A549 (cell line): Measurements from ENCODE around the gene CEACAM7. TPM values are rescaled to one million over a fixed set of nuclear protein-coding genes. Genes with fewer than 3 reads are reported as not detected.

Experiments used
- ATAC-seq, 2 experiments: fragments of 200-7000 bp in 1 of 2; fragments of >200 bp in 1 of 2; cut with Nextera tagmentation in 1 of 2; cut with Tn5 transposase in 1 of 2; 3 replicates each; pipeline versions ENCODE4 v1.8.0 to v1.9.1; 2018 to 2020; ENCODE audit warnings: mild to moderate bottlenecking in 1 of 2, moderate library complexity in 1 of 2
- CTCF ChIA-PET: fragments of 300-600 bp; sonication (Branson Sonifier 250); formaldehyde crosslinking; extraction: SDS; loops from one replicate; lab custom pipeline; 2021; ENCODE audit warnings: antibody characterized with exemption, inconsistent platforms; lab: Yijun Ruan, JAX
- POLR2A ChIA-PET: fragments of 350-600 bp; formaldehyde crosslinking; extraction: SDS; loops from one replicate; lab custom pipeline; 2021; ENCODE audit warnings: antibody characterized with exemption, inconsistent platforms; lab: Yijun Ruan, JAX
- DNase-seq, 2 experiments: peaks; one replicate each; pipeline versions ENCODE4 v3.0.0 to v3.0.0-alpha.2; 2011 to 2016; ENCODE audit warnings: low read depth in 1 of 2, low spot score in 1 of 2
- FAIRE-seq: peaks from 2 replicates; lab custom pipeline; 2011; peaks lifted over from hg19 to GRCh38; lab: Jason Lieb, UNC
- H3K27ac ChIP-seq, 2 experiments: fragments of >200 bp; sonication (Bioruptor Twin); formaldehyde crosslinking; 3 replicates each; pipeline ENCODE4 v1.5.1; 2016 to 2017
- H3K4me1 ChIP-seq: fragments of >200 bp; sonication (Bioruptor Twin); formaldehyde crosslinking; 3 replicates; pipeline ENCODE4 v1.6.1; 2016
- H3K4me2 ChIP-seq: fragments of >200 bp; sonication (Bioruptor Twin); formaldehyde crosslinking; 3 replicates; pipeline ENCODE4 v1.6.1; 2016
- H3K4me3 ChIP-seq: fragments of >200 bp; sonication (Bioruptor Twin); formaldehyde crosslinking; 3 replicates; pipeline ENCODE4 v1.5.1; 2016
- H3K9me3 ChIP-seq: fragments of >200 bp; sonication (Bioruptor Twin); formaldehyde crosslinking; 3 replicates; pipeline ENCODE4 v1.6.1; 2016
- CBX2 ChIP-seq: fragments of 200-600 bp; sonication (generic); IDR thresholded peaks from 2 replicates; pipeline ENCODE4 v1.6.1; 2016; ENCODE audit warnings: low read depth, mild to moderate bottlenecking, borderline replicate concordance
- CBX8 ChIP-seq: fragments of 200-600 bp; sonication (generic); IDR thresholded peaks from 2 replicates; pipeline ENCODE4 v1.6.1; 2016
- CEBPB ChIP-seq, 2 experiments: fragments of >200 bp in 1 of 2; sonication (Bioruptor Twin) in 1 of 2; formaldehyde crosslinking in 1 of 2; IDR thresholded peaks; 2 replicates each; pipeline ENCODE4 v1.6.1; 2012 to 2016
- EHF ChIP-seq: fragments of 250-450 bp; sonication (Bioruptor Pico); IDR thresholded peaks from 2 replicates; pipeline ENCODE4 v1.5.0; 2020; ENCODE audit warnings: mild to moderate bottlenecking
- EHMT2 ChIP-seq: fragments of 200-600 bp; sonication (generic); IDR thresholded peaks from 2 replicates; pipeline ENCODE4 v1.6.1; 2016; ENCODE audit warnings: antibody characterized with exemption, low read depth, mild to moderate bottlenecking, moderate library complexity
- FOXS1 ChIP-seq: fragments of 250-450 bp; sonication (Bioruptor Pico); IDR thresholded peaks from 2 replicates; pipeline ENCODE4 v1.5.0; 2020; ENCODE audit warnings: mild to moderate bottlenecking, moderate library complexity
- JUN ChIP-seq, 2 experiments: fragments of >200 bp; sonication (Bioruptor Twin); formaldehyde crosslinking; IDR thresholded peaks; 2 replicates in 1 of 2; 3 replicates in 1 of 2; pipeline ENCODE4 v1.6.1; 2016 to 2017
- JUNB ChIP-seq: fragments of >200 bp; sonication (Bioruptor Twin); formaldehyde crosslinking; IDR thresholded peaks from 2 replicates; pipeline ENCODE4 v1.6.1; 2016
- KDM5A ChIP-seq: fragments of 200-600 bp; sonication (generic); IDR thresholded peaks from 2 replicates; pipeline ENCODE4 v1.6.1; 2016; ENCODE audit warnings: antibody characterized with exemption, mild to moderate bottlenecking
- PHF8 ChIP-seq: fragments of 200-600 bp; sonication (generic); IDR thresholded peaks from 2 replicates; pipeline ENCODE4 v1.6.1; 2016; ENCODE audit warnings: low read depth, mild to moderate bottlenecking, antibody characterized with exemption, moderate library complexity, borderline replicate concordance
- POLR2AphosphoS2 ChIP-seq: conservative IDR thresholded peaks from 2 replicates; pipeline ENCODE4 v1.6.1; 2012; ENCODE audit warnings: low read length, improper control_type of control experiment, inconsistent platforms
- RAD21 ChIP-seq, 2 experiments: fragments of >200 bp in 1 of 2; sonication (Bioruptor Twin) in 1 of 2; formaldehyde crosslinking in 1 of 2; IDR thresholded peaks in 1 of 2; conservative IDR thresholded peaks in 1 of 2; 2 replicates in 1 of 2; 3 replicates in 1 of 2; pipeline ENCODE4 v1.6.1; 2012 to 2018; ENCODE audit warnings: inconsistent platforms in 1 of 2
- SMC3 ChIP-seq: fragments of >200 bp; sonication (Bioruptor Twin); formaldehyde crosslinking; IDR thresholded peaks from 3 replicates; pipeline ENCODE4 v1.6.1; 2018; ENCODE audit warnings: inconsistent platforms
- SREBF2 ChIP-seq: fragments of 450-650 bp; IDR thresholded peaks from 2 replicates; pipeline ENCODE4 v1.6.1; 2014; ENCODE audit warnings: mild to moderate bottlenecking, moderate library complexity
- TFCP2L1 ChIP-seq: fragments of 250-450 bp; sonication (Bioruptor Pico); IDR thresholded peaks from 2 replicates; pipeline ENCODE4 v1.5.0; 2021; ENCODE audit warnings: mild to moderate bottlenecking
- ZFP36 ChIP-seq: fragments of 450-650 bp; IDR thresholded peaks from 2 replicates; pipeline ENCODE4 v1.6.1; 2014; ENCODE audit warnings: borderline replicate concordance; ENCODE audit not compliant: partially characterized antibody
- WGBS: methylation state at CpG from one replicate; pipeline ENCODE4 v1.1.6; 2017; ENCODE audit errors: missing lambda C conversion rate; 5-methylcytosine and 5-hydroxymethylcytosine counted together
- polyA plus RNA-seq, 4 experiments: library from polyadenylated mRNA; depleted of rRNA in 3 of 4; stranded (reverse); fragments of >200 nt; fragmentation: RNase III in 1 of 4; extraction: RNeasy Plus Mini Kit Qiagen cat#74134 plus additional on column Dnase treatment in 1 of 4; gene quantifications; 2 replicates in 3 of 4; 3 replicates in 1 of 4; pipeline ENCODE4 v1.2.3, GENCODE V29; 2011 to 2017
- TF ChIP-seq, protein P1 (sequence below): fragments of >200 bp; sonication (Bioruptor Twin); formaldehyde crosslinking; IDR thresholded peaks from 3 replicates; pipeline ENCODE4 v1.6.1; 2016
- TF ChIP-seq, protein P2 (sequence below): fragments of >200 bp; sonication (Bioruptor Twin); formaldehyde crosslinking; IDR thresholded peaks from 3 replicates; pipeline ENCODE4 v1.5.1; 2016
- TF ChIP-seq, protein P3 (sequence below): IDR thresholded peaks from 2 replicates; pipeline ENCODE4 v1.6.1; 2012; ENCODE audit warnings: low read depth, borderline replicate concordance

Gene CEACAM7
- polyA plus RNA-seq, 2 of the 4 experiments (the other 2 are of a cell fraction) = 0.05 TPM; not detected in 1

DNA sequence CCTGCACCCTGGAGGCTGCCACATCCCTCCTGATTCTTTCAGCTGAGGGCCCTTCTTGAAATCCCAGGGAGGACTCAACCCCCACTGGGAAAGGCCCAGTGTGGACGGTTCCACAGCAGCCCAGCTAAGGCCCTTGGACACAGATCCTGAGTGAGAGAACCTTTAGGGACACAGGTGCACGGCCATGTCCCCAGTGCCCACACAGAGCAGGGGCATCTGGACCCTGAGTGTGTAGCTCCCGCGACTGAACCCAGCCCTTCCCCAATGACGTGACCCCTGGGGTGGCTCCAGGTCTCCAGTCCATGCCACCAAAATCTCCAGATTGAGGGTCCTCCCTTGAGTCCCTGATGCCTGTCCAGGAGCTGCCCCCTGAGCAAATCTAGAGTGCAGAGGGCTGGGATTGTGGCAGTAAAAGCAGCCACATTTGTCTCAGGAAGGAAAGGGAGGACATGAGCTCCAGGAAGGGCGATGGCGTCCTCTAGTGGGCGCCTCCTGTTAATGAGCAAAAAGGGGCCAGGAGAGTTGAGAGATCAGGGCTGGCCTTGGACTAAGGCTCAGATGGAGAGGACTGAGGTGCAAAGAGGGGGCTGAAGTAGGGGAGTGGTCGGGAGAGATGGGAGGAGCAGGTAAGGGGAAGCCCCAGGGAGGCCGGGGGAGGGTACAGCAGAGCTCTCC lies 13.5 kb upstream of the CEACAM7 start:
- POLR2A ChIA-PET = no interaction called here
- CTCF ChIA-PET = interaction anchor here (0.6 to 15.7 kb wide), 38 partner anchors 8 to 281 kb away, joined by 3 to 358 read pairs (median 5); partner anchors contain the start of genes CEACAM3, CEACAM6, CEACAM7 and RPS19
- WGBS = 34% methylated on average over 10 of the region's 10 CpGs
- H3K4me3 ChIP-seq = no peak overlapping the region
- H3K27ac ChIP-seq = peak overlapping the region; percentile 71 to 86
- ATAC-seq (peak; percentile 5 to 9; a peak in 4 of 6 replicates), FAIRE-seq (no peak), DNase-seq (peak; percentile 58 to 71)
- TF ChIP-seq CEBPB (IDR thresholded peaks at IDR 0.05) (no peak), JUNB (no peak), TFCP2L1 (no peak), POLR2AphosphoS2 (no peak), SMC3 (peak; percentile 26; the same call in 1 of the 3 replicates), RAD21 (conservative IDR thresholded peaks at IDR 0.05 in 1 of 2, IDR thresholded peaks at IDR 0.05 in 1 of 2) (peak; percentile 43 to 73; a peak in 4 of 5 replicates)
- TF ChIP-seq, protein P1, sequence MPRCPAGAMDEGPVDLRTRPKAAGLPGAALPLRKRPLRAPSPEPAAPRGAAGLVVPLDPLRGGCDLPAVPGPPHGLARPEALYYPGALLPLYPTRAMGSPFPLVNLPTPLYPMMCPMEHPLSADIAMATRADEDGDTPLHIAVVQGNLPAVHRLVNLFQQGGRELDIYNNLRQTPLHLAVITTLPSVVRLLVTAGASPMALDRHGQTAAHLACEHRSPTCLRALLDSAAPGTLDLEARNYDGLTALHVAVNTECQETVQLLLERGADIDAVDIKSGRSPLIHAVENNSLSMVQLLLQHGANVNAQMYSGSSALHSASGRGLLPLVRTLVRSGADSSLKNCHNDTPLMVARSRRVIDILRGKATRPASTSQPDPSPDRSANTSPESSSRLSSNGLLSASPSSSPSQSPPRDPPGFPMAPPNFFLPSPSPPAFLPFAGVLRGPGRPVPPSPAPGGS = no peak
- TF ChIP-seq, protein P2, sequence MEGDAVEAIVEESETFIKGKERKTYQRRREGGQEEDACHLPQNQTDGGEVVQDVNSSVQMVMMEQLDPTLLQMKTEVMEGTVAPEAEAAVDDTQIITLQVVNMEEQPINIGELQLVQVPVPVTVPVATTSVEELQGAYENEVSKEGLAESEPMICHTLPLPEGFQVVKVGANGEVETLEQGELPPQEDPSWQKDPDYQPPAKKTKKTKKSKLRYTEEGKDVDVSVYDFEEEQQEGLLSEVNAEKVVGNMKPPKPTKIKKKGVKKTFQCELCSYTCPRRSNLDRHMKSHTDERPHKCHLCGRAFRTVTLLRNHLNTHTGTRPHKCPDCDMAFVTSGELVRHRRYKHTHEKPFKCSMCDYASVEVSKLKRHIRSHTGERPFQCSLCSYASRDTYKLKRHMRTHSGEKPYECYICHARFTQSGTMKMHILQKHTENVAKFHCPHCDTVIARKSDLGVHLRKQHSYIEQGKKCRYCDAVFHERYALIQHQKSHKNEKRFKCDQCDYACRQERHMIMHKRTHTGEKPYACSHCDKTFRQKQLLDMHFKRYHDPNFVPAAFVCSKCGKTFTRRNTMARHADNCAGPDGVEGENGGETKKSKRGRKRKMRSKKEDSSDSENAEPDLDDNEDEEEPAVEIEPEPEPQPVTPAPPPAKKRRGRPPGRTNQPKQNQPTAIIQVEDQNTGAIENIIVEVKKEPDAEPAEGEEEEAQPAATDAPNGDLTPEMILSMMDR = peak; percentile 59
- H3K4me2 ChIP-seq = peak overlapping the region; percentile 76
- H3K9me3 ChIP-seq = no peaks in the 10 kb centered on the region
- peaks cover 68% of the 10 kb centered on the region for H3K4me1 ChIP-seq

DNA sequence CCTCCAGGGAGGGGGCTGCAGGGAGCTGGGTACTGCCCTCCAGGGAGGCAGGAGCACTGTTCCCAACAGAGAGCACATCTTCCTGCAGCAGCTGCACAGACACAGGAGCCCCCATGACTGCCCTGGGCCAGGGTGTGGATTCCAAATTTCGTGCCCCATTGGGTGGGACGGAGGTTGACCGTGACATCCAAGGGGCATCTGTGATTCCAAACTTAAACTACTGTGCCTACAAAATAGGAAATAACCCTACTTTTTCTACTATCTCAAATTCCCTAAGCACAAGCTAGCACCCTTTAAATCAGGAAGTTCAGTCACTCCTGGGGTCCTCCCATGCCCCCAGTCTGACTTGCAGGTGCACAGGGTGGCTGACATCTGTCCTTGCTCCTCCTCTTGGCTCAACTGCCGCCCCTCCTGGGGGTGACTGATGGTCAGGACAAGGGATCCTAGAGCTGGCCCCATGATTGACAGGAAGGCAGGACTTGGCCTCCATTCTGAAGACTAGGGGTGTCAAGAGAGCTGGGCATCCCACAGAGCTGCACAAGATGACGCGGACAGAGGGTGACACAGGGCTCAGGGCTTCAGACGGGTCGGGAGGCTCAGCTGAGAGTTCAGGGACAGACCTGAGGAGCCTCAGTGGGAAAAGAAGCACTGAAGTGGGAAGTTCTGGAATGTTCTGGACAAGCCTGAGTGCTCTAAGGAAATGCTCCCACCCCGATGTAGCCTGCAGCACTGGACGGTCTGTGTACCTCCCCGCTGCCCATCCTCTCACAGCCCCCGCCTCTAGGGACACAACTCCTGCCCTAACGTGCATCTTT lies 12.5 kb upstream of the CEACAM7 start:
- no peak for ATAC-seq
- H3K4me2 ChIP-seq = peak overlapping the region; percentile 76; the same call in 1 of the 3 replicates
- ChIA-PET POLR2A (no interaction called here), CTCF (interaction anchor here (0.8 to 15.7 kb wide), 27 partner anchors 7 to 252 kb away, joined by 3 to 358 read pairs (median 6); partner anchors contain the start of genes CEACAM3, CEACAM6 and CEACAM7)
- H3K9me3 ChIP-seq = no peaks in the 10 kb centered on the region
- TF ChIP-seq SREBF2 (no peak), JUN (IDR thresholded peaks at IDR 0.05) (0 out of 5 replicates have a peak, but pooled peaks of 1 of the 2 experiments have one; percentile 1)
- no peak for DNase-seq
- H3K4me3 ChIP-seq = no peak overlapping the region
- peak overlapping the region; percentile 71 to 86 for H3K27ac ChIP-seq
- H3K4me1 ChIP-seq = peaks cover 68% of the 10 kb centered on the region
- no peak for FAIRE-seq
- WGBS = 72% methylated on average over 13 of the region's 13 CpGs

DNA sequence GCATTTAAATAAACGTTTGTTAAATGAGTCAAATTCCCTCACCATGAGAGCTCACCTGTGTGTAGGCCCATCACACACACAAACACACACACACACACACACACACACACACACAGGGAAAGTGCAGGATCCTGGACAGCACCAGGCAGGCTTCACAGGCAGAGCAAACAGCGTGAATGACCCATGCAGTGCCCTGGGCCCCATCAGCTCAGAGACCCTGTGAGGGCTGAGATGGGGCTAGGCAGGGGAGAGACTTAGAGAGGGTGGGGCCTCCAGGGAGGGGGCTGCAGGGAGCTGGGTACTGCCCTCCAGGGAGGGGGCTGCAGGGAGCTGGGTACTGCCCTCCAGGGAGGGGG lies 11.9 kb upstream of the CEACAM7 start:
- DNase-seq = no peak
- 27% methylated on average over 2 of the region's 2 CpGs for WGBS
- no peaks in the 10 kb centered on the region for H3K9me3 ChIP-seq
- no peak for FAIRE-seq
- no peak for ATAC-seq
- no peak for TF ChIP-seq FOXS1 (CRISPR knock-in tag)
- TF ChIP-seq, protein P3, sequence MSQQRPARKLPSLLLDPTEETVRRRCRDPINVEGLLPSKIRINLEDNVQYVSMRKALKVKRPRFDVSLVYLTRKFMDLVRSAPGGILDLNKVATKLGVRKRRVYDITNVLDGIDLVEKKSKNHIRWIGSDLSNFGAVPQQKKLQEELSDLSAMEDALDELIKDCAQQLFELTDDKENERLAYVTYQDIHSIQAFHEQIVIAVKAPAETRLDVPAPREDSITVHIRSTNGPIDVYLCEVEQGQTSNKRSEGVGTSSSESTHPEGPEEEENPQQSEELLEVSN = no peak
- TF ChIP-seq CBX2 = no peak
- TF ChIP-seq EHMT2 = no peak
- no peak for TF ChIP-seq SMC3
- TF ChIP-seq TFCP2L1 = no peak
- TF ChIP-seq ZFP36 = no peak
- no peak for TF ChIP-seq EHF
- no peak for TF ChIP-seq KDM5A
- no peak for TF ChIP-seq PHF8
- no peak for TF ChIP-seq CBX8
- peak overlapping the region; percentile 71 to 86 for H3K27ac ChIP-seq
- H3K4me3 ChIP-seq = no peak overlapping the region
- CTCF ChIA-PET = interaction anchor here (0.8 to 15.7 kb wide), 10 partner anchors 7 to 251 kb away, joined by 3 to 358 read pairs (median 14); partner anchors contain the start of genes CEACAM6 and CEACAM7
- peak overlapping the region; percentile 17; the same call in 2 of the 3 replicates for H3K4me2 ChIP-seq
- POLR2A ChIA-PET = no interaction called here
- H3K4me1 ChIP-seq = peaks cover 63% of the 10 kb centered on the region
